Testis (tissue), 2 donors: Measurements from ENCODE around the gene TAF11L3.

ENCODE experiments used
- POLR2A ChIP-seq: fragments of 450-650 bp; IDR thresholded peaks from one replicate; pipeline ENCODE4 v1.6.1; 2017; ENCODE audit warnings: antibody characterized with exemption, mild to moderate bottlenecking, moderate library complexity
- TF ChIP-seq, protein P1 (sequence below), 3 experiments: fragments of 450-650 bp in 2 of 3; fragments of 200-600 bp in 1 of 3; sonication (generic) in 1 of 3; IDR thresholded peaks; one replicate each; pipeline ENCODE4 v1.5.1; 2016 to 2019; ENCODE audit warnings: antibody characterized with exemption in 3 of 3, mild to moderate bottlenecking in 2 of 3, moderate library complexity in 1 of 3

DNA sequence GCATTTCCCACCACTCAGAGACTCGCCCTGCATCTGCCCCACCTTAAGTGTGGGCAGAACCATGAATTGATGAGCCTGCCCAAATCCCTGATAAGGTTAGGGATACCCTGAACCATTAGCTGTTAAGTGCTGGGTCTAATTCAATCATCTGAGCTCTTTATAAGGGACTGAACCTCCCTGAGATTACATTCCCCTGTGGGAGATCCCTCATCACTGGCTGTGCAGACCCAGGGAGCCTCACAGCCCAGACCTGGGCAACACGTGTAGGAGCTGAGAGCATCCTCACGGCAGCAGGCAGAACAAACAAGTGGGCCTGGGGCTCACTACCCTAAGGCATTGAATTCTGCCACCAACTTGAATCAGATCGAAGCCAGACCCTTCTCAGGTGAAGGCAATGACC is 20.7 kb upstream of the TAF11L3 start:
- TF ChIP-seq, protein P1, sequence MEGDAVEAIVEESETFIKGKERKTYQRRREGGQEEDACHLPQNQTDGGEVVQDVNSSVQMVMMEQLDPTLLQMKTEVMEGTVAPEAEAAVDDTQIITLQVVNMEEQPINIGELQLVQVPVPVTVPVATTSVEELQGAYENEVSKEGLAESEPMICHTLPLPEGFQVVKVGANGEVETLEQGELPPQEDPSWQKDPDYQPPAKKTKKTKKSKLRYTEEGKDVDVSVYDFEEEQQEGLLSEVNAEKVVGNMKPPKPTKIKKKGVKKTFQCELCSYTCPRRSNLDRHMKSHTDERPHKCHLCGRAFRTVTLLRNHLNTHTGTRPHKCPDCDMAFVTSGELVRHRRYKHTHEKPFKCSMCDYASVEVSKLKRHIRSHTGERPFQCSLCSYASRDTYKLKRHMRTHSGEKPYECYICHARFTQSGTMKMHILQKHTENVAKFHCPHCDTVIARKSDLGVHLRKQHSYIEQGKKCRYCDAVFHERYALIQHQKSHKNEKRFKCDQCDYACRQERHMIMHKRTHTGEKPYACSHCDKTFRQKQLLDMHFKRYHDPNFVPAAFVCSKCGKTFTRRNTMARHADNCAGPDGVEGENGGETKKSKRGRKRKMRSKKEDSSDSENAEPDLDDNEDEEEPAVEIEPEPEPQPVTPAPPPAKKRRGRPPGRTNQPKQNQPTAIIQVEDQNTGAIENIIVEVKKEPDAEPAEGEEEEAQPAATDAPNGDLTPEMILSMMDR (IDR thresholded peaks at IDR 0.05) = no peak
- no peak for TF ChIP-seq POLR2A
